Skeletal muscle tissue (tissue), 5 donors: ENCODE data around the gene ANO10. TPM values are rescaled to one million over a fixed set of nuclear protein-coding genes. Genes with fewer than 3 reads are reported as not detected.
A peak's percentile ranks its signal among the peaks of the same experiment; 100 is the strongest.

Experiments
- H3K27ac ChIP-seq: one replicate; pipeline ENCODE4 v1.7.0; 2013; ENCODE audit warnings: mild to moderate bottlenecking, low read depth, low read length, inconsistent platforms
- H3K27me3 ChIP-seq, 3 donors: one replicate each; pipeline ENCODE4 v1.7.0; 2013; ENCODE audit warnings: low read length in 3 of 3; ENCODE audit not compliant: control insufficient read depth in 3 of 3, insufficient read depth in 3 of 3
- H3K36me3 ChIP-seq, 3 donors: one replicate each; pipeline ENCODE4 v1.7.0; 2013; ENCODE audit warnings: low read length in 3 of 3; ENCODE audit not compliant: control insufficient read depth in 3 of 3, insufficient read depth in 3 of 3
- H3K4me1 ChIP-seq, 3 donors: one replicate each; pipeline ENCODE4 v1.7.0; 2013; ENCODE audit warnings: low read length in 3 of 3, mild to moderate bottlenecking in 3 of 3; ENCODE audit not compliant: control insufficient read depth in 3 of 3, insufficient read depth in 3 of 3
- H3K4me3 ChIP-seq, 3 donors: one replicate each; pipeline ENCODE4 v1.7.0; 2013; ENCODE audit warnings: low read length in 3 of 3
- H3K9ac ChIP-seq, 3 donors: one replicate each; pipeline ENCODE4 v1.7.0; 2013; ENCODE audit warnings: low read length in 3 of 3, mild to moderate bottlenecking in 3 of 3, moderate library complexity in 2 of 3, low read depth in 1 of 3
- H3K9me3 ChIP-seq, 3 donors: one replicate each; pipeline ENCODE4 v1.7.0; 2013; ENCODE audit warnings: low read length in 3 of 3; ENCODE audit not compliant: control insufficient read depth in 3 of 3
- small RNA-seq: library from RNA; depleted of rRNA; stranded (forward); fragments of <200 nt; gene quantifications from one replicate; pipeline ENCODE3, GENCODE V24; 2014
- total RNA-seq: library from RNA; depleted of rRNA; stranded (reverse); fragments of >200 nt; gene quantifications from one replicate; pipeline ENCODE4 v1.2.3, GENCODE V29; 2014
- donor health status: Osteomylitis.

Gene ANO10
- total RNA-seq, 1 donor from 2014 or later = 25.1 TPM

DNA sequence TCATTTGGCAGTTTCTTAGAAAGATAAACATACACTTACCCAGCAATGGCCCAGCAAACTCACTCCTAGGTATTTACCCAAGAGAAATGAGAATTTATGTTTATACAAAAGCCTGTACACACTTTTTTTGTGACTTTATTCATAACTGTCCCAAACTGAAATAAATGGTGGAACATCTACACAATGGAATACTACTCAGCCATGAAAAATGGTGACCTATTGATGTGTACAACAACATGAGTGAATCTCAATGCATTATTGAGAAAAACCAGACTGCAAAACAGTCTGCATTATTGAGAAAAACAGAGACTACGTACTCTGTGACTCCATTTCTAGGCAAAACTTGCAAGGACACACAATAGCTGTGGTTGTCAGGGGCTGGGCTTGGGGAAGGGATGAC, 298.3 kb downstream of the ANO10 start:
- H3K4me1 ChIP-seq = peaks cover 34 to 36% (median 35%) of the 10 kb centered on the region in 3 donors

DNA sequence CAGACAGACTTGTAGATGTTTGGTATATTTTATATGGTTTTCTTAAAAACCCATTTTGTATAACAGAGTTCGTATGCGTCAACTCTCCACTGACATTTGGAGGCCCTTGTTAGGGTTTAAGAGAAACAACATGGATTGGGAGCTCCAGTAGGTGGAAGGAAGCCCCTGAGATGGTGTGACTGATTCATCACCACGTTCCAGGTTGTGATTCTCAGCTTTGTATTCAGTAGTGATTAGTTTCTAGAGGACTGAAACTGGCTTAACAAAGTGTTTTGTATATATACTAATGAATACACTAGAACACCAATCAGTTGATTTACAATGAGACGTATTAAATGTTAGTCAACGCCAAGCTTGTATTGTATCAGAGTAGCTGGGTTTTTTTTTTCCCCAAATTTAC, 301.5 kb downstream of the ANO10 start:
- peaks cover 15 to 26% (median 25%) of the 10 kb centered on the region in 3 donors for H3K4me1 ChIP-seq
- no peaks in the 10 kb centered on the region for H3K9me3 ChIP-seq
- no peak overlapping the region for H3K27ac ChIP-seq

More for the DNA sequence above, 298.3 kb downstream of the ANO10 start:
- Histone ChIP-seq H3K27me3 (no peaks in the 10 kb centered on the region), H3K36me3 (no peaks in the 10 kb centered on the region), H3K27ac (no peak overlapping the region), H3K9ac (no peak overlapping the region), H3K4me3 (no peak overlapping the region), H3K9me3 (no peaks in the 10 kb centered on the region)

DNA sequence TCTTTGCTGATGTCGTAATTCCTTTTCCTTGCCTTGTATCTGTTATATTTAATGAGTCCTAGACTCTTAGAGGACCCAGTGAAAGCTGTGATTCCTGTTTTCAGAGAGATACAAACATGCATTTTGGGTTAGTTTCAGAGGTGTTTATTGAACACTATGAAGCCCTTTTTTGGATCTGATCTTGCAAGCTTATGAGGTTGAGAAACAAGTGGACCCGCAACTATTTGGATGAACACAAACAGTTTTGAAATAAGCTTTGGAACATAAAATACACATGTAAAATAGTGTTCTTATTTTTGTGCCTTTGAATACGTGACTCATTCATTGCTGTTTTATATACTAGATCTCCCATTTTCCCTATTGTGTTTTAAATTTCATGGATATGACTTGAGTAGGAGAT, 302.0 kb downstream of the ANO10 start:
- Histone ChIP-seq H3K27me3 (no peaks in the 10 kb centered on the region), H3K4me3 (peak overlapping the region in 1 of 3 donors; percentile 22), H3K4me1 (peaks cover 15 to 26% (median 25%) of the 10 kb centered on the region in 3 donors)

More for the DNA sequence above, 301.5 kb downstream of the ANO10 start:
- Histone ChIP-seq H3K9ac (no peak overlapping the region), H3K27me3 (no peaks in the 10 kb centered on the region), H3K36me3 (no peaks in the 10 kb centered on the region), H3K4me3 (no peak overlapping the region)

DNA sequence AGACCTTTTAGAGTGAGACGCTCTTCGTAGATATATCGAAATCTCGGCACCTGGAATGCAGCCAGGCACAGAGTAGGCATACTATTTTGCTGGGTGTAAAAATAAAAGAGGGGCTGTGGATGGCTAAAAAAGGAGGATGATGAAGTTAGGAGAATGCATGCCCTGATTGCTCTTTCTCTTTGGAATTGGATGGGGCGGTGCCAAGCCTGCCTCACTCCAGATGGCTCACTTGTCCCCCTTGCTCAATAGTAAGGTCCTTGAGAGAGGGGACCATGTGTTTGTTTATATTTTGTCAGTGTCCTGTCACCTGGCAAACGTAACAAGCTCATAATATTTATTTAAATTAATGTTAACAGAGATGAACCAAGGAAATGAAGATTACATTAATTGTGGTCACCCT, 302.4 kb downstream of the ANO10 start:
- H3K9me3 ChIP-seq = no peaks in the 10 kb centered on the region
- peak overlapping the region; percentile 37 for H3K27ac ChIP-seq
- H3K4me1 ChIP-seq = peaks cover 15 to 26% (median 25%) of the 10 kb centered on the region in 3 donors
- H3K4me3 ChIP-seq = peak overlapping the region in 2 of 3 donors; percentile 22
- no peaks in the 10 kb centered on the region for H3K36me3 ChIP-seq
- H3K27me3 ChIP-seq = no peaks in the 10 kb centered on the region
- H3K9ac ChIP-seq = no peak overlapping the region

More for the DNA sequence above, 302.0 kb downstream of the ANO10 start:
- Histone ChIP-seq H3K9ac (no peak overlapping the region), H3K36me3 (no peaks in the 10 kb centered on the region), H3K9me3 (no peaks in the 10 kb centered on the region), H3K27ac (peak overlapping the region; percentile 37)

- peak overlapping the region; percentile 73 for H3K27ac ChIP-seq
- H3K4me3 ChIP-seq = peak overlapping the region in 2 of 3 donors; percentile 10 to 29
- peak overlapping the region in 2 of 3 donors; percentile 15 to 33 for H3K9ac ChIP-seq
- no peaks in the 10 kb centered on the region for H3K36me3 ChIP-seq
- peaks cover 15 to 26% (median 25%) of the 10 kb centered on the region in 3 donors for H3K4me1 ChIP-seq
- no peaks in the 10 kb centered on the region for H3K9me3 ChIP-seq
- no peaks in the 10 kb centered on the region for H3K27me3 ChIP-seq
Measured at GRCh38 chr3:43317461-43318316, 304.1 kb downstream of the ANO10 start.

GRCh38 chr3:43316783-43317460, 304.9 kb downstream of the ANO10 start:
- Histone ChIP-seq H3K27me3 (no peaks in the 10 kb centered on the region), H3K4me3 (no peak overlapping the region), H3K9ac (peak overlapping the region in 1 of 3 donors; percentile 33), H3K27ac (peak overlapping the region; percentile 73), H3K4me1 (peaks cover 15 to 26% (median 25%) of the 10 kb centered on the region in 3 donors), H3K36me3 (no peaks in the 10 kb centered on the region), H3K9me3 (no peaks in the 10 kb centered on the region)

Small RNA genes lying within 50 kb of the gene (small RNA-seq; reads per million reads assigned to genes)
- gene RF00019 = not detected

Other genes starting within 250 kb of the ANO10 start
- 8.9 TPM for gene ABHD5, start 68.9 kb upstream of the ANO10 start, total RNA-seq